ENCODE results near the gene CYP2R1. TPM values are rescaled to one million over a fixed set of nuclear protein-coding genes. Genes with fewer than 3 reads are reported as not detected.

The CYP2R1 gene
- total RNA-seq (11.6 TPM), polyA plus RNA-seq (ENCODE audit: insufficient read depth, low read depth, low replicate concordance) (18.5 TPM)
- long read RNA-seq, donor 1, partial matches to known transcripts, result 0 of 1 reads
- long read RNA-seq, donor 1, other reads (novel, unspliced or antisense), result 0 of 1 reads
- long read RNA-seq, donor 2, partial matches to known transcripts, result 0 of 1 reads
- long read RNA-seq, donor 2, other reads (novel, unspliced or antisense), result 0 of 1 reads
- long read RNA-seq, donor 3, result 0 reads
- long read RNA-seq, donor 4, partial matches to known transcripts, result 0 of 1 reads
- long read RNA-seq, donor 4, other reads (novel, unspliced or antisense), result 0 of 1 reads
- long read RNA-seq, donor 5, result 0 reads
- long read RNA-seq, donor 6, partial matches to known transcripts, result 0 of 1 reads
- long read RNA-seq, donor 6, other reads (novel, unspliced or antisense), result 0 of 1 reads
- long read RNA-seq, donor 7, partial matches to known transcripts, result 1 of 4 reads
- long read RNA-seq, donor 7, other reads (novel, unspliced or antisense), result 3 of 4 reads
- long read RNA-seq, donor 8, partial matches to known transcripts, result 0 of 2 reads
- long read RNA-seq, donor 8, other reads (novel, unspliced or antisense), result 0 of 2 reads
- long read RNA-seq, donor 9, result 0 reads
- long read RNA-seq, donor 10, result 0 reads

- Histone ChIP-seq H3K4me3 (ENCODE audit: low read length in 3 of 3) (peak within 1 kb of the TSS; percentile 89 to 91 (median 89)), H3K36me3 (ENCODE audit: control insufficient read depth in 2 of 3, insufficient read depth in 3 of 3, low read length in 3 of 3) (no peaks in the 10 kb centered on the region), H3K9ac (ENCODE audit: low read length in 3 of 3) (peak within 1 kb of the TSS; percentile 66 to 85 (median 77)), H3K27ac (ENCODE audit: low read depth in 2 of 2, low read length in 2 of 2) (peak within 1 kb of the TSS; percentile 78 to 86), H3K9me3 (ENCODE audit: control insufficient read depth in 2 of 3, insufficient read depth in 1 of 3, low read length in 3 of 3) (no peaks in the 10 kb centered on the region), H3K4me1 (ENCODE audit: control insufficient read depth in 2 of 3, insufficient read depth in 2 of 3, low read depth in 1 of 3, low read length in 3 of 3) (no peaks in the 10 kb centered on the region), H3K27me3 (ENCODE audit: control insufficient read depth, insufficient read depth, low read length) (no peaks in the 10 kb centered on the region)
- FAIRE-seq (peak; percentile 33), DNase-seq (peak; percentile 96 to 98 (median 97))
- intact Hi-C loops (cut with DNase I), result no loop called here
- TF ChIP-seq CTCF (IDR thresholded peaks at IDR 0.05; ENCODE audit: borderline replicate concordance, extremely low read depth, insufficient read depth), result no peak
These were observed at the start of gene CYP2R1 for GRCh38 chr11:14892036-14892556. Gene CYP2R1 (minus strand): TSS chr11:14892231. CDS start chr11:14892205, 26 bp downstream.

- H3K27me3 ChIP-seq (ENCODE audit: control insufficient read depth, insufficient read depth, low read length), result no peaks in the 10 kb centered on the region
- intact Hi-C loops (cut with DNase I), result no loop called here
- no peak overlapping the region for H3K4me3 ChIP-seq (ENCODE audit: low read length in 3 of 3)
- no peaks in the 10 kb centered on the region for H3K4me1 ChIP-seq (ENCODE audit: control insufficient read depth in 2 of 3, insufficient read depth in 2 of 3, low read depth in 1 of 3, low read length in 3 of 3)
- no peak overlapping the region for H3K9ac ChIP-seq (ENCODE audit: low read length in 3 of 3)
- H3K9me3 ChIP-seq (ENCODE audit: control insufficient read depth in 2 of 3, insufficient read depth in 1 of 3, low read length in 3 of 3), result no peaks in the 10 kb centered on the region
- FAIRE-seq (no peak), DNase-seq (no peak)
- TF ChIP-seq CTCF (IDR thresholded peaks at IDR 0.05; ENCODE audit: borderline replicate concordance, extremely low read depth, insufficient read depth), result no peak
- H3K27ac ChIP-seq (ENCODE audit: low read depth in 2 of 2, low read length in 2 of 2), result no peak overlapping the region
- no peaks in the 10 kb centered on the region for H3K36me3 ChIP-seq (ENCODE audit: control insufficient read depth in 2 of 3, insufficient read depth in 3 of 3, low read length in 3 of 3)
These were observed 46.9 kb upstream of the CYP2R1 start for GRCh38 chr11:14938936-14939335.

GRCh38 chr11:14934641-14935351, 42.8 kb upstream of the CYP2R1 start:
- H3K4me3 ChIP-seq (ENCODE audit: low read length in 3 of 3), result no peak overlapping the region
- H3K27me3 ChIP-seq (ENCODE audit: control insufficient read depth, insufficient read depth, low read length), result no peaks in the 10 kb centered on the region
- no peak overlapping the region for H3K9ac ChIP-seq (ENCODE audit: low read length in 3 of 3)
- H3K9me3 ChIP-seq (ENCODE audit: control insufficient read depth in 2 of 3, insufficient read depth in 1 of 3, low read length in 3 of 3), result no peaks in the 10 kb centered on the region
- no peak overlapping the region for H3K27ac ChIP-seq (ENCODE audit: low read depth in 2 of 2, low read length in 2 of 2)
- intact Hi-C loops (cut with DNase I), result no loop called here
- no peaks in the 10 kb centered on the region for H3K36me3 ChIP-seq (ENCODE audit: control insufficient read depth in 2 of 3, insufficient read depth in 3 of 3, low read length in 3 of 3)
- no peak for TF ChIP-seq CTCF (IDR thresholded peaks at IDR 0.05; ENCODE audit: borderline replicate concordance, extremely low read depth, insufficient read depth)
- no peak for DNase-seq
- H3K4me1 ChIP-seq (ENCODE audit: control insufficient read depth in 2 of 3, insufficient read depth in 2 of 3, low read depth in 1 of 3, low read length in 3 of 3), result no peaks in the 10 kb centered on the region
- FAIRE-seq, result no peak
